Measurements from ENCODE around the gene HS2ST1.

HS2ST1 gene

DNA sequence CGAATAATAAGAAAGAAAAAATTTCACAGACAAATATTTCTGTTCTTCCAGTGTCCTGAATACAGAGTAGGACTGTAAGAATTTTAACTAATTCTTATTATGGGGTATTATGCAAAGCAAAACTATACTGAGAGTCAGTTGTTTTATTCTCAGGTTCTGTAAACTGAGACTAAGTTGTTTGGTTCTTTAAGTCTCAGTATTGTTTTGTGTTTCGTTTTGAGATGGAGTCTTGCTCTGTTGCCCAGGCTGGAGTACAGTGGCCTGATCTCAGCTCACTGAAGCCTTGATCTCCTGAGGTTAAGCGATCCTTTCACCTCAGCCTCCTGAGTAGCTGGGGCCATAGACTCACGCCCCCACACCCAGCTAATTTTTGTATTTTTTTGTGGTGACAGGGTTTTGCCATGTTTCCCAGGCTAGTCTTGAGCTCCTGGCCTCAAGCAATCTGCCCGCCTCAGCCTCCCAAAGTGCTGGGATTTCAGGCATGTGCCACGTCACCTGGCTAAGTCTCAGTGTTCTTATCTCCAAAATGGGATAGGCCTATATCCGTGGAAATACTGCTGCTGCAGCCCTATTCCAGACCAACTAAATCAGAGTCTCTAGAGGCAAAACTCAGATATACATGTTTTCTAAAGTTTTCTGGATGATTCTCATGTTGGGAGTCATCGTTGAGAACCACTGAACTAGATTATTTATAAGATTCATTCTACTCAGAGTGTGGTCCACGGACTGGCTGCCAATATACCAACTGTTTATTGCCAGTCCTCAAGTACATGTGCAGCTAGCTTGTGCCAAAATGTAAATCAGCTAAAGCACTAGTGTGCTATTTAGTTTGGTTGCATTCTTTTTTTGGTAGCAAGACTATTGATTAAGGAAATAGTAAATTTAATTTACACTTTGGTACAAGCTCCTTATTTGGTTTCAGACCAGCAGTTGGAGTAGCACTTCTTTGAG lies 116.6 kb downstream of the HS2ST1 start:
- DNase-seq (ENCODE audit: low read depth) = no peak
- TF ChIP-seq, protein P1, sequence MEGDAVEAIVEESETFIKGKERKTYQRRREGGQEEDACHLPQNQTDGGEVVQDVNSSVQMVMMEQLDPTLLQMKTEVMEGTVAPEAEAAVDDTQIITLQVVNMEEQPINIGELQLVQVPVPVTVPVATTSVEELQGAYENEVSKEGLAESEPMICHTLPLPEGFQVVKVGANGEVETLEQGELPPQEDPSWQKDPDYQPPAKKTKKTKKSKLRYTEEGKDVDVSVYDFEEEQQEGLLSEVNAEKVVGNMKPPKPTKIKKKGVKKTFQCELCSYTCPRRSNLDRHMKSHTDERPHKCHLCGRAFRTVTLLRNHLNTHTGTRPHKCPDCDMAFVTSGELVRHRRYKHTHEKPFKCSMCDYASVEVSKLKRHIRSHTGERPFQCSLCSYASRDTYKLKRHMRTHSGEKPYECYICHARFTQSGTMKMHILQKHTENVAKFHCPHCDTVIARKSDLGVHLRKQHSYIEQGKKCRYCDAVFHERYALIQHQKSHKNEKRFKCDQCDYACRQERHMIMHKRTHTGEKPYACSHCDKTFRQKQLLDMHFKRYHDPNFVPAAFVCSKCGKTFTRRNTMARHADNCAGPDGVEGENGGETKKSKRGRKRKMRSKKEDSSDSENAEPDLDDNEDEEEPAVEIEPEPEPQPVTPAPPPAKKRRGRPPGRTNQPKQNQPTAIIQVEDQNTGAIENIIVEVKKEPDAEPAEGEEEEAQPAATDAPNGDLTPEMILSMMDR (IDR thresholded peaks at IDR 0.05; ENCODE audit: insufficient read depth, low read depth, low read length, missing control alignments) = no peak

DNA sequence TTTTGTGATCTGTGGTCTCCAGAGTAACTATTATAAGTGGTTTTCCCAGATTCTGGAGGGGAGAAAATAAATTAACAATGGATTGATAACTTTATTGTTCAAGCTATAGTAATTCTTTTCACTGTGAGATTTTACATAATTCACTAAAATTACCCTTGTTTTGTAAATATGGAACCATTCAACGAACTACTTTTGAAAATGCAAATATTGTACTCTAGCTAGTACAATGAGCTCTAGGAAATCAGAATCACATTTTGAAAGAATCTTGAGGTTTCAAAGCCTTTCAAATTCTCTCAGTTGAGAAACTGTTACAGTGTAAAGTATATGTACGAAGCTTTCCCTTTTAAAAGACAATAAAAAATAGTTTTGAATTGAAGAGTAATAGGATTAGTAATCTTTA lies 119.9 kb downstream of the HS2ST1 start:
- no peak overlapping the region for H3K4me3 ChIP-seq (ENCODE audit: low read length)
- TF ChIP-seq, protein P1 (IDR thresholded peaks at IDR 0.05; ENCODE audit: insufficient read depth, low read depth, low read length, missing control alignments) = no peak
- no peak for DNase-seq (ENCODE audit: low read depth)

More for the DNA sequence above, 116.6 kb downstream of the HS2ST1 start:
- no peak overlapping the region for H3K4me3 ChIP-seq (ENCODE audit: low read length)

DNA sequence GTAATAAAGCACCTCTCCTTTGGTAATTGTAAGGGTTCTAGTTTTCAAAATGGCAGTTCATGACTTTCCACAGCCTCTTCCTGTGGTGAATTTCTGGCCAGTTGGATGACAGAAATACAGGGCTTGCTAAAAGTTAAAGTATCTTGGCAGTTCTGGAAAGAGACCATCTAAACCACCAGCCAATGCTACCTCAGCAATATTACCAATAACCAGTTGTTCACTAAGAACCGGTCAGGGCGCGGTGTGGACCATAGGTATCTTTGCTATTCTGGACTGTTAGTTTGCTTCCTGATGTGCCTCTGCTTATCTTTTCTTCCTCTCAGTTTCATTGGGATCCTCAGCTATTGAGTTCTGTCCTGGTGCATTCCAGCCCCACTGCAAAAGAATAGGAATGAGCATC lies 124.7 kb downstream of the HS2ST1 start:
- TF ChIP-seq, protein P1 (IDR thresholded peaks at IDR 0.05; ENCODE audit: insufficient read depth, low read depth, low read length, missing control alignments) = no peak
- DNase-seq (ENCODE audit: low read depth) = no peak
- no peak overlapping the region for H3K4me3 ChIP-seq (ENCODE audit: low read length)

GRCh38 chr1:87042111-87042811 lies 127.8 kb downstream of the HS2ST1 start:
- H3K4me3 ChIP-seq (ENCODE audit: low read length) = no peak overlapping the region
- TF ChIP-seq, protein P1 (IDR thresholded peaks at IDR 0.05; ENCODE audit: insufficient read depth, low read depth, low read length, missing control alignments) = no peak
- DNase-seq (ENCODE audit: low read depth) = no peak

GRCh38 chr1:87044424-87044823 lies 130.0 kb downstream of the HS2ST1 start:
- H3K4me3 ChIP-seq (ENCODE audit: low read length) = no peak overlapping the region
- DNase-seq (ENCODE audit: low read depth) = no peak
- TF ChIP-seq, protein P1 (IDR thresholded peaks at IDR 0.05; ENCODE audit: insufficient read depth, low read depth, low read length, missing control alignments) = no peak

GRCh38 chr1:87044840-87045239 lies 130.4 kb downstream of the HS2ST1 start:
- H3K4me3 ChIP-seq (ENCODE audit: low read length) = no peak overlapping the region
- TF ChIP-seq, protein P1 (IDR thresholded peaks at IDR 0.05; ENCODE audit: insufficient read depth, low read depth, low read length, missing control alignments) = no peak
- no peak for DNase-seq (ENCODE audit: low read depth)
